ENCODE data around the gene GNG7. TPM values are rescaled to one million over a fixed set of nuclear protein-coding genes. Genes with fewer than 3 reads are reported as not detected.
"Not testable (repeated sequence)": the region's sequence is repeated elsewhere in the genome, so short reads cannot be mapped to it uniquely, and the experiment has no call there.

Gene GNG7
- polyA plus RNA-seq, 1 donor, result 2.2 TPM

DNA sequence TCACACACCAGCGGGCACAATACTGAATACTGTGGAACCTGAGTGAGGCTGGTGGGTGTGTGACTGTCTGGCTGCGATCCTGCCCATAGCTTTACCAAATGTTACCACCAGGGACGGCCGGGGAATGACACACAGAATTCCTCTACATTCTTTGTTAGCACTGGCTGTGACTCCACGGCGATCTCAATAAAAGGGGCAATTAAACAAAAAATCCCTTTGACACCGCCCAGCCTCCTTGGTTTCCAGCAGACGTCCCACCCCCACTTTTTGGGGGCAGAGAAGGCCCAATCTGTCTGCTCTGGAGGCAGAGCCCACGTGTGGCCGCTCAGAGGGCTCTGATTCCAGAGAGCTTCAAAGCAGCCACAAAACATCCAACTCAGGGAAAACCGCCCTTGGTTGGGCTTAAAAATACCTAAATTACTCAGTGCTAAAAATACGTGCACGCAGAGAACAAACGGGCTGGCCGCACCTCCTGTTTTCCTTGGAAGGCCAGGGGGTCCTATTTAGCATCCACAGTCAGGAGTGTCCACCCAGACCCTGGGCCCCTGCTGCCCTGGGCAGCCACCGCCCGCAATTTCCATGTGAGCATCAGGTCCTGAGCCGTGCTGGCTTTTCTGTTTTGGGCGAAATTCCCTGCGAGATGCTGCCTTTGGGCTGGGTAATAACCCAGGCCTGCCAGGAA is 178.7 kb downstream of the GNG7 start:
- Histone ChIP-seq H3K4me3 (ENCODE audit: low read length) (no peak overlapping the region), H3K36me3 (ENCODE audit: control insufficient read depth, insufficient read depth, low read length) (no peaks in the 10 kb centered on the region), H3K9me3 (ENCODE audit: control insufficient read depth, low read depth, low read length) (peaks cover 3% of the 10 kb centered on the region), H3K27me3 (ENCODE audit: control insufficient read depth, insufficient read depth, low read length) (peaks cover 7% of the 10 kb centered on the region), H3K27ac (ENCODE audit: low read length) (no peak overlapping the region), H3K4me1 (ENCODE audit: control insufficient read depth, insufficient read depth, low read length) (peaks cover 3% of the 10 kb centered on the region)
- no CpG with 5 or more reads among the region's 20 CpGs for WGBS (ENCODE audit: insufficient coverage, low lambda C conversion rate)
- no peak for DNase-seq

DNA sequence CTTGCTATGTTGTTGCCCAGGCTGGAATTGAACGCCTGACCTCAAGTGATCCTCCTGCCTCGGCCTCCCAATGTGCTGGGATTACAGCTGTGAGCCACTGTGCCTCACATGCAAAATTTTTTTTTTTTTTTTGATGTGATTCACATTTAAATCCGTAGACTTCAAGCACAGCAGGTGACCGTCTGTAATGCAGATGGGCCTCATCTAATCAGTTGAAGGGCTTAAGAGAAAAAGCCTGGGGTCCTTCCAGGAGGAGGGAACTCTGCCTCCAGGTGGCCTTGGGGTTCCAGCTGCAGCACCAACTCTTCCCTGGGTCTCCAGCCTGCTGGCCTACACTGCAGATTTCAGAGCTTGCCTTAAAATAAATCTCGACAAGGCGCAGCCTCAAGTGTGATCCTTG is 183.0 kb downstream of the GNG7 start:
- no CpG with 5 or more reads among the region's 6 CpGs for WGBS (ENCODE audit: insufficient coverage, low lambda C conversion rate)
- H3K9me3 ChIP-seq (ENCODE audit: control insufficient read depth, low read depth, low read length), result no peaks in the 10 kb centered on the region
- DNase-seq, result no peak
- no peaks in the 10 kb centered on the region for H3K4me1 ChIP-seq (ENCODE audit: control insufficient read depth, insufficient read depth, low read length)
- no peaks in the 10 kb centered on the region for H3K27me3 ChIP-seq (ENCODE audit: control insufficient read depth, insufficient read depth, low read length)
- no peak overlapping the region for H3K4me3 ChIP-seq (ENCODE audit: low read length)
- H3K27ac ChIP-seq (ENCODE audit: low read length), result no peak overlapping the region
- no peaks in the 10 kb centered on the region for H3K36me3 ChIP-seq (ENCODE audit: control insufficient read depth, insufficient read depth, low read length)

GRCh38 chr19:2518856-2519255 is 183.6 kb downstream of the GNG7 start:
- not testable (repeated sequence) for H3K36me3 ChIP-seq (ENCODE audit: control insufficient read depth, insufficient read depth, low read length); H3K9me3 ChIP-seq (ENCODE audit: control insufficient read depth, low read depth, low read length); H3K27me3 ChIP-seq (ENCODE audit: control insufficient read depth, insufficient read depth, low read length); H3K27ac ChIP-seq (ENCODE audit: low read length); H3K4me3 ChIP-seq (ENCODE audit: low read length); H3K4me1 ChIP-seq (ENCODE audit: control insufficient read depth, insufficient read depth, low read length); DNase-seq
- WGBS (ENCODE audit: insufficient coverage, low lambda C conversion rate), result no CpG with 5 or more reads among the region's 11 CpGs

GRCh38 chr19:2517881-2518601 is 184.5 kb downstream of the GNG7 start:
- H3K4me3 ChIP-seq (ENCODE audit: low read length), result no peak overlapping the region
- H3K36me3 ChIP-seq (ENCODE audit: control insufficient read depth, insufficient read depth, low read length), result no peaks in the 10 kb centered on the region
- H3K27me3 ChIP-seq (ENCODE audit: control insufficient read depth, insufficient read depth, low read length), result no peaks in the 10 kb centered on the region
- H3K9me3 ChIP-seq (ENCODE audit: control insufficient read depth, low read depth, low read length), result peaks cover 2% of the 10 kb centered on the region
- no peaks in the 10 kb centered on the region for H3K4me1 ChIP-seq (ENCODE audit: control insufficient read depth, insufficient read depth, low read length)
- DNase-seq, result no peak
- no peak overlapping the region for H3K27ac ChIP-seq (ENCODE audit: low read length)
- no CpG with 5 or more reads among the region's 35 CpGs for WGBS (ENCODE audit: insufficient coverage, low lambda C conversion rate)

GRCh38 chr19:2516727-2517126 is 185.8 kb downstream of the GNG7 start:
- WGBS (ENCODE audit: insufficient coverage, low lambda C conversion rate), result no CpG with 5 or more reads among the region's 18 CpGs
- no peak overlapping the region for H3K4me3 ChIP-seq (ENCODE audit: low read length)
- H3K4me1 ChIP-seq (ENCODE audit: control insufficient read depth, insufficient read depth, low read length), result no peaks in the 10 kb centered on the region
- H3K9me3 ChIP-seq (ENCODE audit: control insufficient read depth, low read depth, low read length), result peaks cover 6% of the 10 kb centered on the region
- no peaks in the 10 kb centered on the region for H3K27me3 ChIP-seq (ENCODE audit: control insufficient read depth, insufficient read depth, low read length)
- no peaks in the 10 kb centered on the region for H3K36me3 ChIP-seq (ENCODE audit: control insufficient read depth, insufficient read depth, low read length)
- no peak for DNase-seq
- H3K27ac ChIP-seq (ENCODE audit: low read length), result no peak overlapping the region

GRCh38 chr19:2514981-2515518 is 187.4 kb downstream of the GNG7 start:
- Histone ChIP-seq H3K27ac (ENCODE audit: low read length) (no peak overlapping the region), H3K4me3 (ENCODE audit: low read length) (no peak overlapping the region), H3K36me3 (ENCODE audit: control insufficient read depth, insufficient read depth, low read length) (no peaks in the 10 kb centered on the region), H3K9me3 (ENCODE audit: control insufficient read depth, low read depth, low read length) (peaks cover 6% of the 10 kb centered on the region), H3K27me3 (ENCODE audit: control insufficient read depth, insufficient read depth, low read length) (no peaks in the 10 kb centered on the region), H3K4me1 (ENCODE audit: control insufficient read depth, insufficient read depth, low read length) (no peaks in the 10 kb centered on the region)
- WGBS (ENCODE audit: insufficient coverage, low lambda C conversion rate), result no CpG with 5 or more reads among the region's 16 CpGs
- no peak for DNase-seq

GRCh38 chr19:2512523-2513431 is 189.7 kb downstream of the GNG7 start:
- no peak for DNase-seq
- Histone ChIP-seq H3K4me3 (ENCODE audit: low read length) (no peak overlapping the region), H3K9me3 (ENCODE audit: control insufficient read depth, low read depth, low read length) (peaks cover 6% of the 10 kb centered on the region), H3K4me1 (ENCODE audit: control insufficient read depth, insufficient read depth, low read length) (no peaks in the 10 kb centered on the region), H3K27me3 (ENCODE audit: control insufficient read depth, insufficient read depth, low read length) (no peaks in the 10 kb centered on the region), H3K36me3 (ENCODE audit: control insufficient read depth, insufficient read depth, low read length) (no peaks in the 10 kb centered on the region), H3K27ac (ENCODE audit: low read length) (no peak overlapping the region)
- no CpG with 5 or more reads among the region's 41 CpGs for WGBS (ENCODE audit: insufficient coverage, low lambda C conversion rate)

DNA sequence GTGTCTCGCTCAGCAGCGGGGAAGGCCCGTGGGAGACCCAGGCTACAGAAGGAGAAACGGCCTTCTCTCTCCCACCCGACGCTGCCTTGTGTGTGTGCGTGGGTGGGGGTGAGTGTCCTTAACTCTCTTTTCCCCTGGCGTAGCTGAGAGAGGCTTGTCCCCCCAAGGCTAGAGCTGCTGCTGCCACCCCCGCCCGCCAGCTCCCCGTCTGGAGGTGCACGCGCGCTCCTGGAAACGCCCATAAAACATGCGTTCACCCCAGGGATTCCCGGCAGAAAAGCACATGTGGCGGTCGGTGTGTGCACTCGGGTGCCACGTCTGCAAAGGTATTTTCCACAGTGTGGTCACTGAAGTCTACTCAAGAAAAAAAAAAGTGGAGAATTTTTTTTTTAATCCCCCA is 190.5 kb downstream of the GNG7 start:
- no peak for DNase-seq
- no peaks in the 10 kb centered on the region for H3K4me1 ChIP-seq (ENCODE audit: control insufficient read depth, insufficient read depth, low read length)
- H3K27ac ChIP-seq (ENCODE audit: low read length), result no peak overlapping the region
- H3K9me3 ChIP-seq (ENCODE audit: control insufficient read depth, low read depth, low read length), result peaks cover 6% of the 10 kb centered on the region
- H3K27me3 ChIP-seq (ENCODE audit: control insufficient read depth, insufficient read depth, low read length), result no peaks in the 10 kb centered on the region
- no CpG with 5 or more reads among the region's 21 CpGs for WGBS (ENCODE audit: insufficient coverage, low lambda C conversion rate)
- no peaks in the 10 kb centered on the region for H3K36me3 ChIP-seq (ENCODE audit: control insufficient read depth, insufficient read depth, low read length)
- no peak overlapping the region for H3K4me3 ChIP-seq (ENCODE audit: low read length)

DNA sequence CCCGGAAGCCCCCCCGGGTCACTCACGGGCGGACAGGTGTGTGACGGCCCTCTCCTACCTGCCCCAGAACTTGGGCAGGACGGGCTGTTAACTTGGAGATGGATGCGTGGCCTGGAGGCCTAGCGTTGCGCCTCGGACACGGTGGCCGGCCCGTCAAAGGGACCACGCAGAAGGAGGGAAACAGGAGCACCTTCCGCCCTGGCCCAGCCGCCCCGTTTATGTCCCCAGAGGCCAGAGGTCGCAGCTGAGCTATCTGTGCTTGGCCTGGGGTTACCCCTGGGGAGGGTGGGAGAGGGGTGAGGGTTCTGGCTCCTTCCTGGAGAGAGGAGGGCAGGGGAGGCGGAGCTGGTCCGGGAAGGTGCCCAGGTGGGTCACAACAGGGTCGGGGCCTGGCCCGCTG is 190.9 kb downstream of the GNG7 start:
- H3K4me1 ChIP-seq (ENCODE audit: control insufficient read depth, insufficient read depth, low read length), result no peaks in the 10 kb centered on the region
- H3K4me3 ChIP-seq (ENCODE audit: low read length), result no peak overlapping the region
- H3K27ac ChIP-seq (ENCODE audit: low read length), result no peak overlapping the region
- no peaks in the 10 kb centered on the region for H3K36me3 ChIP-seq (ENCODE audit: control insufficient read depth, insufficient read depth, low read length)
- peaks cover 6% of the 10 kb centered on the region for H3K9me3 ChIP-seq (ENCODE audit: control insufficient read depth, low read depth, low read length)
- no CpG with 5 or more reads among the region's 22 CpGs for WGBS (ENCODE audit: insufficient coverage, low lambda C conversion rate)
- no peak for DNase-seq
- no peaks in the 10 kb centered on the region for H3K27me3 ChIP-seq (ENCODE audit: control insufficient read depth, insufficient read depth, low read length)

GRCh38 chr19:2509096-2509495 is 193.4 kb downstream of the GNG7 start:
- Histone ChIP-seq H3K4me3 (ENCODE audit: low read length) (no peak overlapping the region), H3K36me3 (ENCODE audit: control insufficient read depth, insufficient read depth, low read length) (no peaks in the 10 kb centered on the region), H3K9me3 (ENCODE audit: control insufficient read depth, low read depth, low read length) (peaks cover 6% of the 10 kb centered on the region), H3K4me1 (ENCODE audit: control insufficient read depth, insufficient read depth, low read length) (peaks cover under 1% of the 10 kb centered on the region), H3K27me3 (ENCODE audit: control insufficient read depth, insufficient read depth, low read length) (no peaks in the 10 kb centered on the region), H3K27ac (ENCODE audit: low read length) (no peak overlapping the region)
- no peak for DNase-seq
- WGBS (ENCODE audit: insufficient coverage, low lambda C conversion rate), result 93% methylated on average over 5 of the region's 8 CpGs
